Cortex of kidney (tissue), 1 donor: Measurements from ENCODE around the gene FBXW5.

Experiments used
- DNase-seq: peaks from one replicate; lab custom pipeline; 2025; lab: John Stamatoyannopoulos, UW

FBXW5 gene

DNA sequence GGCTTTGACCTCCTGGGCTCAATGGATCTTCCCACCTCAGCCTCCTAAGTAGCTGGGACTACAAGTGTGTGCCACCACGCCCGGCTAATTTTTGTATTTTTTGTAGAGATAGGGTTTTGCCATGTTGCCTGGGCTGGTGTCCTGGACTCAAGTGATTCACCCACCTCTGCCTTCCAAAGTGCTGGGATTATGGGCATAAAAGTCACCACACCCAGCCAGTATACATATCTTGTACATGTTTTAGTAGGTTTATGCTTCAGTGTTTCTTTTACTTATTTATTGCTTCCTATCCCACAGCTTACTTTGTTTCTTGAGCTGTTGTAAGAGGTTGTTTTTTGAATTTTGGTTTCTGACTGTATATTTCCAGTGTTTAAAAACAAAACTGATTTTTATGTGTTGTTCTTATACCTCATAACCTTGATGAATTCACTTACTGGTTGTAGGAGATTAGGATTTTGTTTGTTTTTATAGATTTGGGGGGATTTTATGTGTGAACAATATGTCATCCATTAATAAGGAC is 12.9 kb downstream of the FBXW5 start:
- DNase-seq, result no peak

DNA sequence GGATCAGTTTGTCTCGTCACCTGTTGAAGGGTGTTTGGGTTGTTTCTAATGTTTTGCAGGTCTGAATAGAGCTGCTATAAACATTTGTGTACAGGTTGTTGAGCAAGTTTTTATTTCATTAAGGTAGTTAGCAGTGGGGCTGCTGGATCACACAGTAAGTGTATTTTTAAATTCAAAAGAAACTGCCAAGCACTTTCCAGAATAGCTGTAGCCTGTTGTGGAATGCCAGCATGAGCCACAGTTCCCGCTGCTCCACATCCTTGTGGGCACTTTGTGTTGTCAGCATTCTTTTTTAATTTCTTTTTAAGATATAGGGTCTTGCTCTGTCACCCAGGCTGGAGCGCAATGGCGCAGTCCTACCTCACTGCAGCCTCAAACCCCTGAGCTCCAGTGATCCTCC is 14.5 kb downstream of the FBXW5 start:
- DNase-seq, result no peak

DNA sequence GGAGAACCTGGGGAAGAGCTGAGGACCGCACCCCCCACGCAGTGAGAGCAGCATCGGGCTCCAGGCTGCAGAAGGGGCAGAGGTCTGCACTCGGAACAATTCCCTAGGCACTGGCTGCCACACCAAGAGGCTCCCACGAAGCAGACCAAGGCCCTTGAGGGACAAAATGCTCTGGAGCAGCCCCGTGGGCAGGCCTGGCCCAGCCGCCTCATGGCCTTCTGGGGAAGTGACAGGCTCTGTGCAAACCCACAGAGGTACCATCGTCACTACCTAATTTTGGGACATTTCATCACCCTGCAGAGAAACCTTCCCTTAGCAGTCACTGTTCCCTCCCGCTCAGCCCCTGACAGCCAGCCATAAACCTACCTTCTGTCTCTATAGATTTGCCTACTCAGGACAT is 15.9 kb downstream of the FBXW5 start:
- DNase-seq, result no peak

DNA sequence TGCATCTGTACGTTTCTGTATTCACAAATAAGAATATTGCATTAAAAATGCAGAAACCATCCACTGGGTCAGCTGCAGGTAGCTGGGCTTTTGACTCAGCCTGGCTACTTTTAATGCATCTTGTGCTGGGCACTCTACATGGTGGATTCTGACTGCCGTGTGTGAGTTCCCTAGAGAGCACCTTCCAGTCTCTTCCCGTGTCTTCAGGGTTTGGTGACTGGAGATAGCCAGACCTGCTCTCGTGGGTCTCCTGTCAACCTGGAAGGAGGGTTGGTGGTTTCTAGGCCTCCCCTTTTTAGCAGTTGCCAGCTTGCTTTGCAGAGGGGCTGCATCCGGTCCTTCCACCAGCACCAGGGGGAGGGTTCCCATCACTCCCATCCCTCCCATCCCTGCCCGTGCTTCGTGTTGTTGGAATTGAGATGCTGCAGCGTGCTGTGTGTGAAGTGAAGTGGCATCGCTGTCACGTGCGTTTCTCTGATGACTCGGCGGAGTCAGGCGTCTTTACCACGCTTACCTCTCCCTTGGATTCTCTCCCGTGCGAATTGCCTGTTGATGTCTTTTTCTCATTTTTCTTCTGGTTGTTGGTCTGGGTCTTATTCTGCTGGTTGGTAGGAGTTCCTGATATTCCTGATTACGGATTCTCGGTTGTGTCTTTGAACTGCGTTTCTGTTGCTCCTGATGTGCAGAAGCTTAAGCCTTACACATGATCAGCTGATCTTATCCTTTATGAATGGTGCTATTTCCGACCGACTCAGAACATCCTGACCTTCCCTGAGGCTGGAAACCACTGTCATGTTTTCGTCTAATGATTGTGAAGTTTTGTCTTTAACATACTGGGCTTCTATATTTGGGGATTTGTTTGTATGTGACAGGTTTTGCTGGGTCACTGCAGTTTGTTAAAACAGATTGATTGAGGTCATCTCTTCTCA is 16.9 kb downstream of the FBXW5 start:
- no peak for DNase-seq

DNA sequence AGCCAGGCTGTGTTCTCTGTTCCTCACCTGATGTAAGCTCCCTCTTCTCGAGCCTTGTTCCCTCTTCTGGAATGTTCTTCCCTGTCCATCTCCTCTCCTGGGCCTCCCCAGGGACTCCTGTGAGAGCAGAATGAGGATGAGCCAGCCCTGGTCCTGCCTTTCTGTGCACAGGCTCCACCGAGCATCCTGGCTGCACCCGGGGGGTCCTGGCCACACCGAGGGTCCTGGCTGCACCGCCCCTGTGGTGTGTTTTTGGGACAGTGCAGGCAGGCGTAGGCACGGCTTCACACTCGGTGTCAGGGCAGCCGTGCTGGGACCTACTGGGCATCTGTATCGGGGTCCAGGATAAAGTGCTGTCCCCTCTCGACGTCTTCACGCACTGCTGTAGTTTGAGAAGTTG is 17.8 kb downstream of the FBXW5 start:
- no peak for DNase-seq

DNA sequence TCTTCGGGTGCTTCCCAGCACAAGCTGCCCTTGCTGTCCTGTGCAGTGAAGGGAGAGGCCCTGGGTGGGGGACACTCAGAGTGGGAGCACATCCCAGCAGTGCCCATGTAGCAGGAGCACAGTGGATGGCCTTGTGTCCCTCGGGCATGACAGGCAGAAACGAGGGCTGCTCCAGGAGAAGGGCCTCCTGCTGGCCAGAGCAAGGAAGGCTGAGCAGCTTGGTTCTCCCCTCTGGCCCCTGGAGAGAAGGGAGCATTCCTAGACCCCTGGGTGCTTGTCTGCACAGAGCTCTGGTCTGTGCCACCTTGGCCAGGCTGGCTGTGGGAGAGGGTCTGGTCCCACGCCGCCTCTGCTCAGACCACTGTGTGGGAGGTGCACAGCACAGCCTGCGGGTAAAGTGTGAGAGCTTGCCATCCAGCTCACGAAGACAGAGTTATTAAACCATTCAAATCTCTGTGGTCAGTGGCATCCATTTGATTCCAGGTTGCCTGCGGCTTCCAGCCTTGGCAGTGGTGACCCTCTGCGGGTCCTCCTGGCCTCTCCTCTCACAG is 18.3 kb downstream of the FBXW5 start:
- no peak for DNase-seq

DNA sequence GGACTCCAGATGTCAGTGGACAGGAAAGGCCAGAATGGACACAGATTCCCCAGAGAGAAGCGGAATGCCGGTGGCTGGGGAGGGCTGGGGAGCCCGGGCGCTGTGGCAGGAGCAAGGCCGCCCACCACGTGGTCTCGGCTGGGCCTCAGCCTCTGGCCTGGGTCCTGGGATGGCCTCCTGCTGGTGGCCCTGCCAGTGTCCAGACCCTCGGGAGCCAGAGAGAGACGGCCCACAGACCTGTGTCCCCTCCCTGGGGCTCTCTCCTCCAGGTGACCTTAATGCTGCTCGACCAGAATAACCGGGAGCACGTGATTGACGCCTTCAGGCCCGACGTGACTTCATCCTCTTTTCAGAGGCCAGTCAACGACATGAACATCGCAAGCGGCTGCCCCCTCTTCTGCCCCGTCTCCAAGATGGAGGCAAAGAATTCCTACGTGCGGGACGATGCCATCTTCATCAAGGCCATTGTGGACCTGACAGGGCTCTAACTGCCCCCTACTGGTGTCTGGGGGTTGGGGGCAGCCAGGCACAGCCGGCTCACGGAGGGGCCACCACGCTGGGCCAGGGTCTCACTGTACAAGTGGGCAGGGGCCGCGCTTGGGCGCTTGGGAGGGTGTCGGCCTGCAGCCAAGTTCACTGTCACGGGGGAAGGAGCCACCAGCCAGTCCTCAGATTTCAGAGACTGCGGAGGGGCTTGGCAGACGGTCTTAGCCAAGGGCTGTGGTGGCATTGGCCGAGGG is 19.0 kb downstream of the FBXW5 start:
- DNase-seq, result no peak

DNA sequence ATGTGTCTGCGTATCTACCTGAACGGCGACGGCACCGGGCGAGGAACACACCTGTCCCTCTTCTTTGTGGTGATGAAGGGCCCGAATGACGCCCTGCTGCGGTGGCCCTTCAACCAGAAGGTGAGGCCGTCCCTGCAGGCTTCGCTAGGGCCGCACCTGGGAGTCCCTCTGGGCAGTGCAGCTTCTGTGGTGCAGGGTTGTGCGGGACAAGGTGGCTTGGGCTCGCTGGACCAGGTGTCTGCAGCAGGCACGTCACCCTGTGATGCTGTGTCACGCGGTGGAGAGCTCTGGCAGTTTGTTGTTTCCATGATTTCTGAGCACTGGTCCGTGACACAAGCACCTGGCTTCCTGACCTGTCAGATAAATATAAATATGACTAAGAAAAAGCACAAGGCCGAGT is 20.7 kb downstream of the FBXW5 start:
- no peak for DNase-seq

DNA sequence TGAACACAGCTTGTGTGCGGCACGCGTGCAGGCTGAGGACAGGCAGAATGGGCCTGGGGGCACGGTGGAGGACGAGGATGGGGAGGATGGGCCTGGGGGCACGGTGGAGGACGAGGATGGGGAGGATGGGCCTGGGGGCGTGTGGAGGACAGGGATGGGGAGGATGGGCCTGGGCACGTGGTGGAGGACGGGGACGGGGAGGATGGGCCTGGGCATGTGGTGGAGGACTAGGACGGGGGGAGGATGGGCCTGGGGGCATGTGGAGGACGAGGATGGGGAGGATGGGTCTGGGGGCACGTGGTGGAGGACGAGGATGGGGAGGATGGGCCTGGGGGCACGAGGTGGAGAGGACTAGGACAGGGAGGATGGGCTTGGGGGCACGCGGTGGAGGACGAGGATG is 22.0 kb downstream of the FBXW5 start:
- DNase-seq, result no peak

DNA sequence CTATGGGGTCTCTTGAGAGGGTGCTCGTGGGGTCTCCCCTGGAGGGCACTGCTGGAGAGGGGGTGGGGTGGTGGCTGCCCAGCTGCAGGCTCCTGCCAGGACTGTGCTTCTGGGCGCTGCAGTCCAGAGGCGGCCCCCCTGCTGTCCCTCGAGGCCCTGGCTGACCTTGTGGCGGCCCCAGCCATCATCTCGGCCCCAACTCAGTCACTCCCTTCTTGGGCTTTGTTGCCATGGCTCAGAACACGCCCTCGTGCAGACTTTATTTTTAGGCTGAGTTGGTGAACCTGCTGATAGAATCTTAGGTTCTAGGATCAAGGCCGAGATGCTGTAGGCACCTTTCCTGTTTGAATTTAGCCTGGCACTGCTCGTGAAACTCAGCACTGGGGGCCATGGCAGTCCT is 22.8 kb downstream of the FBXW5 start:
- no peak for DNase-seq

DNA sequence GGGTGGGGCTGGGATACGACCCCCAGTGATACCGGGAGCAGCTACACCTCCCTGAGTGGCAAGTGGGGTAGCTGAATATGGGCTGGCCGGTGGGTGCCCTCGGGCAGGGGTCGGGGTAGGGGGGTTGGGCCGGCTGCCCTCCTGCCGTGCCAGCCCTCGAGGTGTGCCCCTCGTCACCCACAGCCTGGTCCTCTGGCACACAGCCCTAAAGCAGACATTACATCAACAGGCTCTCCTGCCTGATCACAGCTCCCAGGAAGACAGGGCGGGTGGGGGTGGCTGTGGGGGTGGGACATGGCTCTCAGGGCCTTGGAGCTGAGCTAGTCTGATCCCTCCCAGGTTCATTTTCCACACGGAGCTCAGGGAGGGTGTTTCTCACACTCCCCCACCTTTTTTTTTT is 23.2 kb downstream of the FBXW5 start:
- DNase-seq, result no peak

DNA sequence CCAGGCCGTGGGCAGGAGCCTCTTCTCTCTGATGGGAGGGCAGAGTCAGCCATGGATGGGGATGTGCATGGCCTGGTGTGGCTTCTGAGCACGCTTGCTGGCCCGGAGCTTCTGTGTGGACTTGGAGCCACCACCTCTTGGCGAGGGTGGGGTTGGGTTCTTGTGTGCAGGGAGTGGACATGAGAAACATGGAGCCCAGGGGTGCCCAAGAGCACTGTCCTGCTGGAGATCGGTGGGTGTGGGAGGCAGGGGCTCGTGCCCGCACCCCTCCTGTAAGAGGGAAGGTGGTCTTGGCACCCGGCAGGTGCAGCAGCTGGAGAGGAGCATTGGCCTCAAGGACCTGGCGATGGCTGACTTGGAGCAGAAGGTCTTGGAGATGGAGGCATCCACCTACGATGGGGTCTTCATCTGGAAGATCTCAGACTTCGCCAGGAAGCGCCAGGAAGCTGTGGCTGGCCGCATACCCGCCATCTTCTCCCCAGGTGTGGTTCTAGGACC is 23.8 kb downstream of the FBXW5 start:
- DNase-seq, result no peak

DNA sequence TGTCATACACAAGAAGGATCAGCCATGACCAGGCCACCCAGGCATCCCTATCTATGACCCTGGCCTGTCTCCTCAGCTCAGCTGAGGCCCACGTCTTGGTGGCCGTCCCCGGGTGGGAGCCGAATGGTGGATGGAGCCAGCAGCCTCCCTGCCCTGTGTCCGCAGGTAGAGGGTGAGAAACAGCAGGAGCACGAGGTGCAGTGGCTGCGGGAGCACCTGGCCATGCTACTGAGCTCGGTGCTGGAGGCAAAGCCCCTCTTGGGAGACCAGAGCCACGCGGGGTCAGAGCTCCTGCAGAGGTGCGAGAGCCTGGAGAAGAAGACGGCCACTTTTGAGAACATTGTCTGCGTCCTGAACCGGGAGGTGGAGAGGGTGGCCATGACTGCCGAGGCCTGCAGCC is 24.5 kb downstream of the FBXW5 start:
- no peak for DNase-seq

DNA sequence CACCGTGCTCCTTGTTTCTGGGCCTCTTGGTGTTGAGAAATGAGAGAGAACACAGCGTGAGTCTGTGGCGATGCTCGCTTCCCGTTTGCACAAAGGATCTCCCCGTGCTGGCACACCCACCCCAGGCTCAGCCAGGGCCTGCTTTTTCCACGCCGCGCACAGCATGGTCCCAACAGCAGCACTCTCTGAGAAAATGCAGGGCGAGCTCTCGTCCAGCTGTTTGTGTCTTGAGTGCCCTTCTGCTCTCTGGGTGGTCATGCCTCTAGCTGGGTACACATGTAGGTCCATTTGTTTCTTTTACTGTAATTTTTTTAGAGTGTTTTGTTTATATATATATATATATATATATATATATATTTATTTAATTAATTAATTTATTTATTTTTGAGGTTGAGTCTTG is 26.6 kb downstream of the FBXW5 start:
- no peak for DNase-seq

DNA sequence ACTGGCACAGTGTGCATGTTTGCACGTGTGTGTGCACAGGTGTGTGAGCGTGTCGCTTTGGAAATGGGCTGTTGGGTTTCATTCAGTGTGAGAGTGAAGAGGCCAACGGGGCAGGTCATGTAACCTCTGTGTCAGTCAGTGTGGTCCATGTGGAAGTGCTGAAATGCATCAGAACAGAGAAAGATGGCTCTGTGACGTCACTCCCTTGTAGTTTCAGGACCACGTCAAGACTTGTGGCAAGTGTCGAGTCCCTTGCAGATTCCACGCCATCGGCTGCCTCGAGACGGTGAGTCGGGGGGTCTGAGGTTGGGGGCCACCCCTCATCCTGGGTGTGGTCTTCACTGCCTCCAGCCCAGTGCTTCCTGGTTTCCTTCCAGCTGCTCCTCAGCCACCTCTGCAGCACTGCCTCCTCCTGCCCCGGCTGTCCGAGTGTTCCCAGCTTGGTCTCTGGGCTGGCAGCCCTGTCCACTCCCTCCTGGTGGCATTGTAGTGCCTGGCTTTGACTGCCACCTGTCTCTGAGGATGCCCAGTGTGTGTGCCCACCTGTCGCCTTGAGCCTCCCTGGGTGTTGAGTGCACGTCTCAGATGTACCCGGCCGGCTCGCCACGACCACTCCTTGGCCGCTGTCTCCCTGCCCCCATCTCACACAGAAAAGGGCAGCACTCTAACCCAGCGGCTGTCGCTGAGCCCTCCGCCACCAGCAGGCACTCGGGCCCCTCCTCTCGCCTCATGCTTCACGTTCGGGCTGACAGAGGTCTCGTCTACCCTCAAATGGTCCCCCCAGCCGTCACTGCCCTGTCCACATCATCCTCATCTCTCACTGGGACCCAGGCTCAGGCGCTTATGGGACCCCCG is 28.0 kb downstream of the FBXW5 start:
- no peak for DNase-seq

DNA sequence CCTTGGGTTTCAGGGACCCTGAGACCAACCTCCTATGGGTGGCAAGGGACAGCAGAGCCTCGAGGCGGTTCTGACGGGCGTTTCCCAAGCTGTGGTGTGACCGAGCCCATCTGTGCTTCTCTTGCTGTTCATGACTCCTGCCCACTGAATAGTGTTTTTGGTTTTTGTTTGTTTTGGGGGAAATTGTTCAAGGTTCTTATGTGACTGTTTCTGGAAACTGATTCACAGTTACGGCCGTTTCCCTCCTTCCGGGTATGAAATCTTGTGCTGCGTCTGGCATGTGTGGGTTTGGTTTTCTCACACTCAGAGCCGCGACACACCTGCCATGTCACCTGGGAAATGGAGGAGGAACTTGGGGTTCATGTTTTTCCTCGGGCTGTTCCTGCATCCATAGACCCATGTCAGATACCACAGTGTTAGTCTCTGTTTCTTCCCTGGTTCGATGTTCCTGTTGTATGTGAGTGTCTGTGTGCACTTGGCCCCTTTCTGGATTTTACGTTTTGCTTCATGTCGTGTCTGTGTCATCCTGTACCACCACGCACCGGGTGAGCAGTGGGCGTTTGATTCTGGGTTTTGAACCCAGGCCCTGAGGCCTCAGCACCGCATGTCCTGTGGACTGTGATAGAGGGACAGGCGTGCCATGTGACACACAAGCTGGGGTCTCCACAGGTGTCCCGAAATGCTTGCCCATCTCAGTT is 28.8 kb downstream of the FBXW5 start:
- DNase-seq, result no peak

DNA sequence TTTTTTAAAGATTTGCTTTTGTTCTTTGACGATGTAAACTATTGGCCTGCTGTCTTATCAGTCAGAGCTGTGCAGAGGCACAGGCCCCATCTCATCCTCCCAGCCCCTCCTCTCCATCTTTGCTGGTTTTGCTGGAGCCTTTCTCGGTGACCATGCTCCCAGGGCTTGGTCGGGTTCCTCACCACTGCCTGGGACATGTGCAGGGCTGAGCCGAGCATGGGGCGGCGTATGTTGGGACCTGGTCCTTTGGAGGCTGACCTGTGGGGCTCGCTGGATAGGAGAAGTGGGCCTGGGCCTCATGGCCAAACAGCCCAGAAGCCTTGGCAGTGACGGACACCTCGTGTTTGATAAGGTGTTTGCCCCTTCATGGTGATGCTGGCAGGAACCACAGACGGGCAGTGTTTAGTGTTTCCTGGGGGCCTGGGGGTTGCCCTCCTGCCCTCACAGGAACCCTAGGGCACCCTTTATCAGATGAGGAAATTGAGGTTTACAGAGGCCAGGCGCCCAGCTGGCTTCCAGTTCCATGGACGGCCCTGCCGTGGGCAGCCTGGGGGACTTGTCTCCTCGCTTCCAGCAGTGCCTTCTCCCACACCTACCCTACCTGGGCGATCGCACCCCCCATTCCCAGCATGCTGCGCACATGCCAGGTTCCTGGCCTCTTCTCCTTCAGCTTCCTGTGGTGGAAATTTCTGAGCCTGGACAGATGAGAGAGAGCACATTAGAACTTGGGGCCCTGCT is 30.7 kb downstream of the FBXW5 start:
- no peak for DNase-seq

DNA sequence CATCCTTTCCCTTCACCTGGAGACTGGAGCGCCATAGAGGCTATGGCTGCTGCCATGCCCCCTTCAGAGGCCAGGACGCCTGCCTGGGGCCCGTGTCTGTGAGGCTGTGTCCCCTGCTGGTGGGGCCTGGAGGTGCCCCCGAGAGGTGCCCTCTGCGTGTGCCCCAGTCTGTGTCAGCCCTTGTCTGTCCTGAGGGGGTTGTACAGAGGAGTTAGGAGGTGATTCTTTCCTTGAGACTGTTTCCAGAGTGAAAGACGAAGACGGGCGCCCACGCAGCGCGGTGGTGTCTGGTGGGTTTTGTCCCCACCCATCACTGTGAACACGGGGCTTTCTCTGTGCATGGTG is 33.7 kb downstream of the FBXW5 start:
- DNase-seq, result no peak

DNA sequence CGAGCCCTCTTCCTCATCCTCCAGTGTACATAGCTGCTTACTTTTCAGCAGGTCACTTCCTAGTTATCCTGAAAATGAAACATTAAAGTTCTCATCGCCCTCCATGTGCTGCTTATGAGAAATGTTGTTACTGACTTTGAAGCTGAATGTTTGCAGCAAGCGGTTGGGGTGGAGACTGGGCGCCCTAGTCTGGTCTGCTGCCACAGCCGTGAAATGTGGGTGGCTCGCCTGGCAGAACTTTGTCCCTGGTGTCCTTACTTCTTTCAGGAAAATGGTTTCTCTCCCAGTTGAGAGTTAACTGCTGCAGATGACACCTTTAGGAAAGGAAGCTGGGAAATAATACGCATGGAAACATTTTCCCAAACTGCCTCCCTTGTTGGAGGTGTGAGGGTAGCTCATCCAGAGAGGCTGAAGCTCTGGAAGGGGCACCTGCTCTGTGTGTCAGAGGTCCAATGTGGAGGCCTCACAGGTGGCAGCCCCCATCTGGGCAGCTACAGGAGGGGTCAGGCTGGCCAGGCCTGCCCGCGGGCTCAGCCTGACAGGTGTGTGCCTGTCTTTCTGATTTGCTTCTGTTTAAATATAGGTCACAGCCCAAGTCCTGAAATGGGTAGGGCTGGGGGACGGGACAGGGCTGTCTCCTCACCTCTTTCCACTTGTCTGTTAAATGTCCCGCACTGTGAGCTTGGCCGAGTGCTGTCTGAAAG is 34.2 kb downstream of the FBXW5 start:
- DNase-seq, result no peak
